HG02870 (cell line): Measurements from ENCODE around the gene HNRNPM.
A peak's percentile ranks its signal among the peaks of the same experiment; 100 is the strongest.
"Not testable (repeated sequence)": the region's sequence is repeated elsewhere in the genome, so short reads cannot be mapped to it uniquely, and the experiment has no call there.

Experiments
- ATAC-seq: cut with Tn5 transposase; IDR thresholded peaks from one replicate; pipeline ENCODE4 v1.9.1; 2021; ENCODE audit warnings: mild to moderate bottlenecking, moderate library complexity; ENCODE audit not compliant: unreplicated experiment

Gene HNRNPM

DNA sequence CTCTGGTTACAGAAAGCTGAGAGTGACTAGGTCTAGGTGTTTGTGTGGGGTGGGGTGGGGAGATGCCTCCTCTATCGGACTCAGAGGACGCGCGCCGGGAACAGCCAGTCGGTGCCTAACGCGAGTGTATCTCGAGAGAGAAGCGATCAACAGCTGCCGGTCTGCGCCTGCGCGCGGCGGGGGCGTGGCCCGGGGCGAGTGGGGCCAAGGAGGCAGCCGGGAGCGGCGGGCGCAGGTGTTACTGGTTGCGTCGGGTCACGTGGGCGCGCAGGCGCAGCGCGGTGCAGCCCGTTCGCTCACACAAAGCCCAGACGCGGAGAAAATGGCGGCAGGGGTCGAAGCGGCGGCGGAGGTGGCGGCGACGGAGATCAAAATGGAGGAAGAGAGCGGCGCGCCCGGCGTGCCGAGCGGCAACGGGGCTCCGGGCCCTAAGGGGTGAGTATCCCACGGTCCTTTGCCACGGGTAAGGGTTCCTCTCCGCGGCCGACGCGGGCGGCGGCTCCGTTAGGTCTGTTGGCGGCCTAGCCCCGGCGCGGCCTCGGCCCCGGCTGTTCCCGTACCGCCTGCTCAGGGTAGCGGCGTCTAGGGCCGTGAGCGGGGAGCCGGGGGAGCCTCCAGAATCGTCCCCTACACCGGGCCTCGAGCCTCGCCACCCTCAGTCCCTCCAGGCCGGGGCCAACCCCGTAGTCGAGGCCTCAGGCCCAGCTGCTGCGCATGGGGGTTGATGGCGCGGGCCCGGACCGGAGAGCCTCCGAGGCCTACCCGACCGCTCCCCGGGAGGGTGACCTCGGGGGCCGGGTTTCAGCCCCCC, at the start of gene HNRNPM:
Gene HNRNPM (plus strand): TSS at position 299 of the 811 bp plus-strand sequence. CDS start 24 bp downstream, at position 323.
- peak; percentile 73 for ATAC-seq

- no peak for ATAC-seq
Measured at GRCh38 chr19:8395621-8396082, 49.1 kb upstream of the HNRNPM start.

- ATAC-seq = no peak
Measured at GRCh38 chr19:8396185-8396562, 48.6 kb upstream of the HNRNPM start.

DNA sequence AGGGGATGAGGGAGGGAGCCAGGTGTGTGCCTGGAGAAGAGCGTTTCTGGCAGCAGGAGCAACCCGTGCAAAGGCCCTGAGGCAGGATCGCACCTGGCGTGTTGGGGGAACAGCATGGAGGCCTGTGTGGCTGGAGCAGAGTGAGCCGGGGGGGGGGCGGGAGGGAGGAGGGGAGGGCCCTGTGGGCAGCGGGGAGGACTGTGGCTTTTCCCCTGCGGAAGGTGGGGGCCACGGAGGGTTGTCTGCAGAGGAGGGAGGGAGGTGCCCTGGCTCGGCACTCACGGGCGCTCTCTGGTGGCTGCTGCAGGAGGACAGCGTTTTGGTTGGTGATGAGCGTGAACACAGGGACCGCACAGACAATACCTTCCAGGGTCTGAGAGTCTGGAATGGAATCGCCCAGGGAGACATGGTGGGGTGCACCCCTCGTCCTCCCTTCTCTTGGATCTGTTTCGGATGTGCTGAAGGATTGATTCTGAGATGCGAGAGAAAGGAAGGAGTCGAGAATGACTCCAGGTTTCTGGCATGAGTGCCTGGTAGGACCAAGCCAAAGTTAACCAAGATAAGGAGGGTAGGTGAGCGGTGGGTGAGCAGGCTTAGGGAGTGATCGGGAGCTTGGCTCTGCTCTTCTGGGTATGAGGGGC, 48.1 kb upstream of the HNRNPM start:
- no peak for ATAC-seq

DNA sequence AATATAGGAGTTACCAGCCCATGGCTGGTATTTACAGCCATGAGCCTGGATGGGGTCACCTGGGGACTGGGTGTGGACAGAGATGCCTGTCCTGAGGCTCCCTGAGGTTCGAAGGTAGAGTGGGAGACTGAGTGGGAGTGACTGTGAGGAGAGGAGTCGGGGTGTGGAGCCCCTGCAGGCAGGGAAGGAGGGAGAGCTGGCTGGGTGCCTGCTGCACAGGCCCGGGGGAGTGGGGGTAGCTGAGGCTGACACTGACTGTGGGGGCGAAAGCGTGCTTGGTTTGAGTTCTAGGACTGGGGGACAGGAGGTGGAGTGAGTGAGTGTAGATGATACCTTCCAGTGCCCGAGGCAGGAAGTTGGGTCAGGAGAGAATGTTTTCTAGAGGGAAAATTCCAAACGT, 47.5 kb upstream of the HNRNPM start:
- no peak for ATAC-seq

DNA sequence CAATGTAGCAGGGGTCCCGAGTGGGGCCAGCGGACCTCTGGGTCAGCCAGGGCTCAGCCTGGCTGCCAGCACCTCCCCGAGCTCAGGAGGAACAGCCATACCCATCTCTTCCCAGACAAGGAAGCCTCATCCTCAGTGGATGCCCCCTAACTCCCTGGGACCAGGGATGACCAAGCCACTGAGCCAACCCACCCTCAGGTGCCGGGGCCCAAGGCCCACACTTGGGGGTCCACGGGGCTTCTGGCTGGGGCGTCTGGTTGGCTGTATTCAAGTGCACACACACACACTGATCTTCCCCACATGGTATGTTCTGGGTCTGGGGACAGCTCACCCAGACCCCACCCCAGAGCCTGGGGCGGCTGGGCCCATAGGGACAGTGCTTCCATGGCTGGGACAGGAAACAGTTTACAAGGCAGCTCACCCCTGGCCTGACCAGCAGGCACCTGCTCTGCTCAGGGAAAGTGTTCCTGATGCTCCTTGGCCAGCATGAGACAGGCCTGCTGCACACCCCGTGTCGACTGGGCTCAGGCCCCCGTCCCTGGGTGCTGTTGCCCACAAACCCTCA, 46.9 kb upstream of the HNRNPM start:
- ATAC-seq = no peak

DNA sequence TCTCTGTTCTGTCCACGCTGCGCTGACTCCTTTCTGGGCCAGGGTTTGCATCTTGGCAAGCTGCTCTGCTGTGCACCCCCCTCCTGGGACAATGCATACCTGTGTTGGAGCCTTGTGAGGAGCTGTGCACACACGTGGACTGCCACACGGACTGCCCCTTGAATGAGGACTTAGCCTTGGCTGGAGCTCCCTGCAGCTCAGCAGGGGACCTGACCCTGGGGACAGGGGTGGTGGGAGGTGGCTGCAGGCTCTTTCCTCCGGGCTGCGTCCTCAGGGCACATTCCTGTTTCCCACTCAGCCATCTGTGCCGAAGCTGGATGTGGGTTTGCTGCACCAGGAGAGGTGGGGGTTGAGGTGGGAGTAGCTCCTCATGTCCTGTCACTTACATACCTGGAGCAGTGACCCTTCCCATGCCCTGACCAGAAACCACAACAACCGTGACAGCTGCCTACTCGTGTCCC, 46.4 kb upstream of the HNRNPM start:
- ATAC-seq = no peak

DNA sequence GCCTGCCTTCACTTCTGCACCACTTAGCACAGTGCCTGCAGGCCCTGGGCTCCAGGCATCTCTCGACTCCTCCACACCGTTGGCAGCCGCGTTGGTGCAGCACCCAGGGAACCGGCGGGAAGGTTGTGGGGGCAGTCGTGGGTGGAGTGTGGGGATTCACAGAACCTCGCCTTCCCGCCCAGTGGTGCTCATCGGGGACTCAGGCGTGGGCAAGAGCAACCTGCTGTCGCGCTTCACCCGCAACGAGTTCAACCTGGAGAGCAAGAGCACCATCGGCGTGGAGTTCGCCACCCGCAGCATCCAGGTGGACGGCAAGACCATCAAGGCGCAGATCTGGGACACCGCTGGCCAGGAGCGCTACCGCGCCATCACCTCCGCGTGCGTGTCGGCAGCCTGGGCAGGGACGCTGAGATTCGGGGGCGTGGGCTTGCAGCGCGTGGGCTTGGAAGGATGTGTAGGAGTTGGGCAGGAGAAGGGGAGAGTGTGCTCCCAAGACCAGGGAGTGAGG, 45.0 kb upstream of the HNRNPM start:
- ATAC-seq = no peak

DNA sequence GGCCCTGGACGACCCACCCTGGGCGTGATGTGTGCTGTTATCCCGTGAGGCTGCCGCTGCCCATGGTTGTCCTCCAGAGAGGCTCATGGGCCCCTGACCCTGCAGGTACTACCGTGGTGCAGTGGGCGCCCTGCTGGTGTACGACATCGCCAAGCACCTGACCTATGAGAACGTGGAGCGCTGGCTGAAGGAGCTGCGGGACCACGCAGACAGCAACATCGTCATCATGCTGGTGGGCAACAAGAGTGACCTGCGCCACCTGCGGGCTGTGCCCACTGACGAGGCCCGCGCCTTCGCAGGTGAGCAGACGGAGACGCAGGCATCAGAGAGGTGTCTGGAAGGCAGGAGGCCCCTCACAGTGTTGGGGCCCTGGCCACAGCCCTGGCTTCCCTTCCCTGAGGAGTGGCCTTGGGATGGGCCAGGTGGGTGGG, 42.8 kb upstream of the HNRNPM start:
- ATAC-seq = no peak

- no peak for ATAC-seq
Measured at GRCh38 chr19:8403098-8403819, 41.5 kb upstream of the HNRNPM start.

GRCh38 chr19:8403820-8404109, 41.0 kb upstream of the HNRNPM start:
- no peak for ATAC-seq

DNA sequence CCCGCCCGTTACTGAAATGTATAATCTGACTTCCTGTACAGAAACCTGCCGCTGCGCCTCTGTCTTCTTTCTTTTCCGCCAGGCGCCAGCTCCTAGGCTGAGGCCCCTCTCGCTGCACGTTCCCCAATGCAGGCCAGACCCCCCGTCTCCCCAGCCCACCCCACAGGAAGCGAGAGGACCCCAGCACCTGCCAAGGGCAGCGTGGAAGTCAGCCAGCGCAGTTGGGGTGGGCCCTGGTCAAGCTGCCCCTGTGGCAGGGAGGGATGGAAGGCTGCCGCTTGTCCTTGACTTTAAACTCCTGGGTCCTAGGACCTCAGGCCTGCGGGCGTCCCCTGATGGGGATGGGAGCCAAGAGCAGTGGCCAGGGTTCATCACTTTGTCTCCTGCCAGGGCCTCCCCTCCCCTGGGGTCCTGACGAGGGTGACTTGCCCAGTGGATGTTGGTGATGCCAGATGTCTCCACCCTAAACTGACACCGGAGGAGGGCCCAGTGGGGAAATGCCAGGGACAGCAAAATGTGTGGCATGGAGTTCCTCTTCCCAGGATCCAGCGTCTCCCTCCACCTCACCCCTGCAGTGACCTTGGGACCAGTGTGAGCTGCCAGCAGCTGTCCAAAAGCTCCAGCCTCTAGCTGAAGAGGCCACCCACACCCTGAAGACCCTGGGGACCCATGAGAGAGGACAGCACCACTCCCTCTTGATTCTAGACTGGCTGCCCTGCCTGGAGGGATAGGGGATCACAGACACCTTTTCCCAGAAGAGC, 40.2 kb upstream of the HNRNPM start:
- ATAC-seq = no peak

DNA sequence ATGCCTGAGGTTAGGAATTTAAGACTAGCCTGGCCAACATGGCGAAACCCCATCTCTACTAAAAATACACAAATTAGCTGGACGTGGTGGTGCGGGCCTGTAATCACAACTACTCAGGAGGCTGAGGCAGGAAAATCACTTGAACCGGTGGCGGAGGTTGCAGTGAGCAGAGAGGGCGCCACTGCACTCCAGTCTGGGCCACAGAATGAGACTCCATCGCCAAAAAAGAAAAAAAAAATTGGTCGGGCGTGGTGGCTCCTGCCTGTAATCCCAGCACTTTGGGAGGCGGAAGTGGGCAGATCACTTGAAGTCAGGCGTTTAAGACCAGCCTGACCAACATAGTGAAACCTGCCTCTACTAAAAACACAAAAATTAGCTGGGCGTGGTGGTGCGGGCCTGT, 34.1 kb upstream of the HNRNPM start:
- ATAC-seq = not testable (repeated sequence)

- peak; percentile 98 for ATAC-seq
Measured at GRCh38 chr19:8412783-8413628, 31.8 kb upstream of the HNRNPM start, which contains the start of gene MARCHF2. Gene MARCHF2 (plus strand): TSS chr19:8413305. CDS start chr19:8421841, 8,536 bp downstream.

DNA sequence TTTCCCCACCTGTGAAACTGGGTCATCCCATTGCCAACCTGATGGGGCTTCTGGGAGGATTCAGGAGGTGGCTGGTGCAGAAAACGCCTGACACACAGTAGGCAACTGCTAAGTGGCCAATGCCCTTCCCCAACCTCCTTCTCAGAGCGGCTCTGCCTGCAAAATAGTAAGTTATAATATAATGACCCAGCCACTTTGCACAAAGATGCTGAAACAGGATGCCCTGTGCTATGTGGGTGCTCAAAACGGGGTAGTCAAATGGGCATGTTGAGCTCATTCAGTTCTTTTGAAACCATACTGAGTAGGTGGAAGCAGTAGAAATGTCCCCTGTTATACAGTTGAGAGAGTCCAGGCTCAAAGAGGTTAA, 31.2 kb upstream of the HNRNPM start:
- ATAC-seq = no peak

DNA sequence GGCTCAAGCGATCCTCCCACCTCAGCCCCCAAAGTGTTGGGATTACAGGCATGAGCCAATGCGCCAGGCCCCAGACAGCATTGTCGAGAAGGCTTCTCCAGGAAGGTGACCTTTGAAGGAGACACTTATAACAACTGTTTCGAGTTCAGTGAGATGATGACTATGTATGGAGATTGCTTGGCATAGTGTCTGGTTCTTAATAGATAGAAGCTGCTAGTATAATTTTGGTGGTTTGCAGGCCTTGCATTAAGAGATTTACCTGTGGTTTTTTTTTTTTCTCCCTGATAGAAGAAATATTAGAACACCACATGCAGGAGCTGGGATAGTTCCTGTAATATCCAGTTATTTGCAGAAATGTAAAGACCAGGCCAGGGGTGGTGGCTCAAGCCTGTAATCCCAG, 28.0 kb upstream of the HNRNPM start:
- no peak for ATAC-seq

DNA sequence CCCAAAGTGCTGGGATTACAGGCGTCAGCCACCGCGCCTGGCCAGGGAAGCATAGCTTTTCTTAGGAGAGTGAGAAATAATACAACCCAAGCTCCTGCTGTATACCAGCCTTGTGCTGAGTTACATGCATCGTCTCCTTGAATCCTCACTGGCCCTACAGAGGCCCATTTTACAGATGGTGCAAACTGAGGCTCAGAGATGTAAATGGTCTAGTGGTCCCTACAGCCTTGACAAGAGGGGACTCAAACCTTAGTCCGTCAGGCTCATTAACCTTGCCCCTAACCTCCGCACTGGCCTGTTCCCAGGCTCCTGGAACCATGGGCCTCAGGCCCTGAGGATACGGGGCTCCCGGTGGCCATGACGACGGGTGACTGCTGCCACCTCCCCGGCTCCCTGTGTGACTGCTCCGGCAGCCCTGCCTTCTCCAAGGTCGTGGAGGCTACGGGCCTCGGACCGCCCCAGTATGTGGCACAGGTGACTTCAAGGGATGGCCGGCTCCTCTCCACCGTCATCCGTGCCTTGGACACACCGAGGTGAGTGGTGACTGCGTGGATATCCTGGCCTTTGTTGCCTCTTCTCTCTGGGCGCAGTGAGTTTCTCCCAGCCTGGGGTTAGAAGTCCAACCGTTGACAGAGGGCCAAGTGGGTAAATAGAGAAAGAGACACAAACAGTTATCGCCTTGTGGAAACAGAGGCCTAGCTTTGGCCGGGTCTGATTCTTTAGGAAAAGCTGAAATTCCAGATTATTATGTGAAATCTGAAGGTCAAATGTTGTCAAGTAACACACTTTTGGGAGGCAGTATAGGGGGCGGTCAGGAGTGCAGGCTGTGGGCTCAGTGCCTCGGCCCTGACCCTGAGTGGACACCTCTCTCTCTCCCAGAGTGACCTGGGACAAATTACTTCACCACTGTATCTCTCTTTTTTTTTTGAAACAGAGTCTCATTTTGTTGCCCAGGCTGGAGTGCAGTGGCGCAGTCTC, 23.0 kb upstream of the HNRNPM start:
- ATAC-seq = no peak

DNA sequence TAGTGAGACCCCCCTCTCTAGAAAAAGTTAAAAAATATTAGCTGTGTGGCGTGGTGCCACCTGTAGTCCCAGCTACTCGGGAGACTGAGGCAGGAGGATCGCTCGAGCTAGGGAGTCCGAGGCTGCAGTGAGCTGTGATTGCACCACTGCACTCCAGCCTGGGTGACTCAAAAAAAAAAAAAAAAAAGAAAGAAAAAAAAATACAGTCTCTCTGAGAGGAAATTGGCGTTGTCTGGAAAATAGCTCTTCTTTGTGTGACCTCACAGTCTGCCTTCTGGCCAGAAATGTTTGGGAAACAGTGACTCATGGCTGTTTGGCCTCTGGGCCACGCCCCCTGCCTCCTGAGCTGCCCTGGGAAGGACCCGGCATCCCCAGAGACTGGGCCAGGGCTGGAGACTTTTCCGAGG, 21.0 kb upstream of the HNRNPM start:
- no peak for ATAC-seq
